AG08395 (cell line): Measurements from ENCODE around the gene GCNT4.

Experiments used
- DNase-seq: peaks from one replicate; pipeline ENCODE4 v3.0.0; 2012; ENCODE audit warnings: mixed read lengths, low spot score

Gene GCNT4

GRCh38 chr5:75051217-75051751 lies 1.1 kb downstream of the GCNT4 start:
- DNase-seq = no peak

- DNase-seq = no peak
Measured at GRCh38 chr5:75050415-75050814, 1.9 kb downstream of the GCNT4 start.

GRCh38 chr5:75049456-75050351 lies 2.7 kb downstream of the GCNT4 start:
- peak; percentile 48 for DNase-seq

GRCh38 chr5:75048457-75048953 lies 3.9 kb downstream of the GCNT4 start:
- DNase-seq = peak; percentile 46

- no peak for DNase-seq
Measured at GRCh38 chr5:75047356-75047755, 5.0 kb downstream of the GCNT4 start.

- DNase-seq = no peak
Measured at GRCh38 chr5:75046366-75047142, 5.8 kb downstream of the GCNT4 start.

GRCh38 chr5:75045071-75045470 lies 7.3 kb downstream of the GCNT4 start:
- DNase-seq = no peak

- no peak for DNase-seq
Measured at GRCh38 chr5:75044406-75044805, 8.0 kb downstream of the GCNT4 start.

GRCh38 chr5:75043633-75044264 lies 8.6 kb downstream of the GCNT4 start:
- no peak for DNase-seq

GRCh38 chr5:75042522-75042921 lies 9.8 kb downstream of the GCNT4 start:
- no peak for DNase-seq

- peak; percentile 21 for DNase-seq
Measured at GRCh38 chr5:75040973-75041372, 11.4 kb downstream of the GCNT4 start.

- DNase-seq = peak; percentile 89
Measured at GRCh38 chr5:75037106-75037505, 15.3 kb downstream of the GCNT4 start.

- no peak for DNase-seq
Measured at GRCh38 chr5:75034137-75034739, 18.1 kb downstream of the GCNT4 start.

- no peak for DNase-seq
Measured at GRCh38 chr5:75031366-75031765, 21.0 kb downstream of the GCNT4 start.

- no peak for DNase-seq
Measured at GRCh38 chr5:75028090-75028489, 24.3 kb downstream of the GCNT4 start.

- DNase-seq = no peak
Measured at GRCh38 chr5:75023368-75024159, 28.8 kb downstream of the GCNT4 start.

GRCh38 chr5:75021800-75022199 lies 30.6 kb downstream of the GCNT4 start:
- DNase-seq = no peak

GRCh38 chr5:75021219-75021618 lies 31.1 kb downstream of the GCNT4 start:
- no peak for DNase-seq

GRCh38 chr5:75020016-75020656 lies 32.2 kb downstream of the GCNT4 start:
- DNase-seq = no peak

- DNase-seq = no peak
Measured at GRCh38 chr5:75018805-75019587, 33.4 kb downstream of the GCNT4 start.
